ENCODE measurements around the gene CACNA1A.

- TF ChIP-seq, protein P1, sequence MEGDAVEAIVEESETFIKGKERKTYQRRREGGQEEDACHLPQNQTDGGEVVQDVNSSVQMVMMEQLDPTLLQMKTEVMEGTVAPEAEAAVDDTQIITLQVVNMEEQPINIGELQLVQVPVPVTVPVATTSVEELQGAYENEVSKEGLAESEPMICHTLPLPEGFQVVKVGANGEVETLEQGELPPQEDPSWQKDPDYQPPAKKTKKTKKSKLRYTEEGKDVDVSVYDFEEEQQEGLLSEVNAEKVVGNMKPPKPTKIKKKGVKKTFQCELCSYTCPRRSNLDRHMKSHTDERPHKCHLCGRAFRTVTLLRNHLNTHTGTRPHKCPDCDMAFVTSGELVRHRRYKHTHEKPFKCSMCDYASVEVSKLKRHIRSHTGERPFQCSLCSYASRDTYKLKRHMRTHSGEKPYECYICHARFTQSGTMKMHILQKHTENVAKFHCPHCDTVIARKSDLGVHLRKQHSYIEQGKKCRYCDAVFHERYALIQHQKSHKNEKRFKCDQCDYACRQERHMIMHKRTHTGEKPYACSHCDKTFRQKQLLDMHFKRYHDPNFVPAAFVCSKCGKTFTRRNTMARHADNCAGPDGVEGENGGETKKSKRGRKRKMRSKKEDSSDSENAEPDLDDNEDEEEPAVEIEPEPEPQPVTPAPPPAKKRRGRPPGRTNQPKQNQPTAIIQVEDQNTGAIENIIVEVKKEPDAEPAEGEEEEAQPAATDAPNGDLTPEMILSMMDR (IDR thresholded peaks at IDR 0.05), result no peak
- TF ChIP-seq POLR2AphosphoS5 (IDR thresholded peaks at IDR 0.05) (no peak), EP300 (IDR thresholded peaks at IDR 0.05) (no peak), POLR2A (IDR thresholded peaks at IDR 0.05; ENCODE audit: low read depth) (no peak)
Observed at GRCh38 chr19:13231663-13232062, 274.6 kb downstream of the CACNA1A start.

All from esophagus muscularis mucosa (tissue), 4 donors.